ENCODE results near the gene RAPGEF1. TPM values are rescaled to one million over a fixed set of nuclear protein-coding genes. Genes with fewer than 3 reads are reported as not detected.
A peak's percentile ranks its signal among the peaks of the same experiment; 100 is the strongest.

RAPGEF1 gene
- total RNA-seq (100 to 1,000 TPM in 6 of 7 donors, 10 to 100 TPM in 1; 88.1 to 137 (median 118) TPM), polyA plus RNA-seq (10 to 100 TPM; 16.9 to 47.8 (median 19.9) TPM)
- long read RNA-seq, donor 1: 0 reads
- long read RNA-seq, donor 2: 0 reads

GRCh38 chr9:131739959-131740648, at the start of gene RAPGEF1:
Gene RAPGEF1, minus strand, starts transcription at chr9:131740076. Its CDS starts 246 bp downstream, at chr9:131739830.
- peak; percentile 97 for DNase-seq
- WGBS, 5 donors: 7 to 78% (median 19%) methylated on average over 6 to 69 of the region's 69 CpGs
- peak within 1 kb of the TSS; percentile 78 to 98 (median 90) for H3K27ac ChIP-seq
- no peaks in the 10 kb centered on the region for H3K9me3 ChIP-seq
- no peaks in the 10 kb centered on the region for H3K36me3 ChIP-seq
- intact Hi-C loops (cut with DNase I; ENCODE audit: low total_unique reads): loop anchor here (5.0 to 10.0 kb wide), 2 partner anchors 38 to 65 kb away; no protein-coding TSS in a partner anchor
- peaks cover 30 to 72% (median 55%) of the 10 kb centered on the region in 6 donors for H3K4me1 ChIP-seq
- H3K27me3 ChIP-seq (replicated peaks in 1 of 7): no peaks in the 10 kb centered on the region
- TF ChIP-seq, protein P1, sequence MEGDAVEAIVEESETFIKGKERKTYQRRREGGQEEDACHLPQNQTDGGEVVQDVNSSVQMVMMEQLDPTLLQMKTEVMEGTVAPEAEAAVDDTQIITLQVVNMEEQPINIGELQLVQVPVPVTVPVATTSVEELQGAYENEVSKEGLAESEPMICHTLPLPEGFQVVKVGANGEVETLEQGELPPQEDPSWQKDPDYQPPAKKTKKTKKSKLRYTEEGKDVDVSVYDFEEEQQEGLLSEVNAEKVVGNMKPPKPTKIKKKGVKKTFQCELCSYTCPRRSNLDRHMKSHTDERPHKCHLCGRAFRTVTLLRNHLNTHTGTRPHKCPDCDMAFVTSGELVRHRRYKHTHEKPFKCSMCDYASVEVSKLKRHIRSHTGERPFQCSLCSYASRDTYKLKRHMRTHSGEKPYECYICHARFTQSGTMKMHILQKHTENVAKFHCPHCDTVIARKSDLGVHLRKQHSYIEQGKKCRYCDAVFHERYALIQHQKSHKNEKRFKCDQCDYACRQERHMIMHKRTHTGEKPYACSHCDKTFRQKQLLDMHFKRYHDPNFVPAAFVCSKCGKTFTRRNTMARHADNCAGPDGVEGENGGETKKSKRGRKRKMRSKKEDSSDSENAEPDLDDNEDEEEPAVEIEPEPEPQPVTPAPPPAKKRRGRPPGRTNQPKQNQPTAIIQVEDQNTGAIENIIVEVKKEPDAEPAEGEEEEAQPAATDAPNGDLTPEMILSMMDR (IDR thresholded peaks at IDR 0.05 in 8 of 11, conservative IDR thresholded peaks at IDR 0.05 in 3 of 11): peak; percentile 52 to 96 (median 91)
- peak; percentile 42 to 66 (median 49) for TF ChIP-seq POLR2AphosphoS5 (IDR thresholded peaks at IDR 0.05)
- no peak for TF ChIP-seq POLR2A (IDR thresholded peaks at IDR 0.05)
- peak within 1 kb of the TSS; percentile 44 to 84 (median 58) for H3K4me3 ChIP-seq

GRCh38 chr9:131788851-131789250, 49.0 kb upstream of the RAPGEF1 start:
- Histone ChIP-seq H3K27ac (no peak overlapping the region), H3K4me3 (no peak overlapping the region), H3K9me3 (peaks cover 0 to 8% (median 0%) of the 10 kb centered on the region in 8 donors), H3K27me3 (replicated peaks in 1 of 7) (peaks cover 0 to 97% (median 22%) of the 10 kb centered on the region in 7 donors), H3K36me3 (no peaks in the 10 kb centered on the region), H3K4me1 (no peaks in the 10 kb centered on the region)
- DNase-seq: no peak
- intact Hi-C loops (cut with DNase I; ENCODE audit: low total_unique reads): no loop called here
- WGBS, 5 donors: 66 to 92% (median 82%) methylated on average over 1 of the region's 1 CpG
- TF ChIP-seq POLR2A (IDR thresholded peaks at IDR 0.05) (no peak), POLR2AphosphoS5 (IDR thresholded peaks at IDR 0.05) (no peak)
- TF ChIP-seq, protein P1 (IDR thresholded peaks at IDR 0.05 in 8 of 11, conservative IDR thresholded peaks at IDR 0.05 in 3 of 11): no peak

DNA sequence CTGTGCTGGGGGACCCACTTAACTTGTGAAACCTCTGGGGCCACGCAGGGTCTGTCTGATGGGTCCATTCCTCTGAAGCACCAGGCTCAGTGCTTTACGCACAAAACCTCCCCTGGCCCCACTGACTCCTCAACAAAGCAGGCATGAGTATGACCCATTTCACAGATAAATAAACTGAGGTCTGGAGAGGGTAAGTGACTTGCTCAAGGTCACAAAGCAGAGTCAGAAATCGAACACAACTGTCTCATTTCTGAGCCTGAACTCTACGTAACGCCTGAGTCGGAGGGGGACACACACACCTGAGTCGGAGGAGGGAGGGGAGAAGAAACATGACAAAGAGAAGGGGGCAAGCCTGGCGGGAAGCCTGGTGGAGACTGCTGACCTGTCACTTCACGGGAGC, 48.0 kb upstream of the RAPGEF1 start:
- DNase-seq: no peak
- Histone ChIP-seq H3K36me3 (no peaks in the 10 kb centered on the region), H3K4me3 (no peak overlapping the region), H3K4me1 (no peaks in the 10 kb centered on the region), H3K9me3 (peaks cover 0 to 17% (median 4%) of the 10 kb centered on the region in 8 donors), H3K27me3 (replicated peaks in 1 of 7) (peaks cover 0 to 92% (median 22%) of the 10 kb centered on the region in 7 donors), H3K27ac (no peak overlapping the region)
- intact Hi-C loops (cut with DNase I; ENCODE audit: low total_unique reads): no loop called here
- TF ChIP-seq, protein P1 (IDR thresholded peaks at IDR 0.05 in 8 of 11, conservative IDR thresholded peaks at IDR 0.05 in 3 of 11): no peak
- TF ChIP-seq POLR2A (IDR thresholded peaks at IDR 0.05) (no peak), POLR2AphosphoS5 (IDR thresholded peaks at IDR 0.05) (no peak)
- WGBS, 5 donors: 72 to 79% (median 74%) methylated on average over 9 of the region's 9 CpGs

Measured in spleen (tissue), 13 donors.